Endothelial cell of umbilical vein (primary cell): ENCODE measurements around the gene SEZ6. TPM values are rescaled to one million over a fixed set of nuclear protein-coding genes. Genes with fewer than 3 reads are reported as not detected.

Source experiments
- BruUV-seq: library from RNA; stranded (reverse); fragments of 400-500 nt; replicated peaks from 2 replicates; lab custom pipeline; 2021; lab: Mats Ljungman, UMichigan
- CTCF ChIA-PET: fragments of 300-600, 350-600 bp; sonication (Branson Sonifier 250); formaldehyde crosslinking; loops from one replicate; lab custom pipeline; 2021; ENCODE audit warnings: antibody characterized with exemption, inconsistent platforms; lab: Charles Lee
- POLR2A ChIA-PET: fragments of 300-600, 350-600 bp; sonication (Branson Sonifier 250); formaldehyde crosslinking; loops from one replicate; lab custom pipeline; 2021; ENCODE audit warnings: antibody characterized with exemption, inconsistent platforms; lab: Charles Lee
- DNase-seq: peaks from one replicate; pipeline ENCODE4 v3.0.0-alpha.2; 2011; ENCODE audit warnings: low read depth, low spot score
- FAIRE-seq: peaks from 2 replicates; lab custom pipeline; 2011; peaks lifted over from hg19 to GRCh38; lab: Jason Lieb, UNC
- H2AFZ ChIP-seq: 2 replicates; pipeline ENCODE4 v1.6.0; 2012; ENCODE audit warnings: low read depth, low read length, control low read depth, inconsistent platforms
- H3K27ac ChIP-seq: 2 replicates; pipeline ENCODE4 v1.5.1; 2011; ENCODE audit warnings: low read depth, mild to moderate bottlenecking, control low read depth, low read length, moderate library complexity; ENCODE audit not compliant: insufficient read depth
- H3K27me3 ChIP-seq, 2 experiments: 2 replicates each; pipeline versions ENCODE4 v1.6.0 to v1.6.1; 2011; ENCODE audit warnings: low read length in 2 of 2, mixed read lengths in 1 of 2; ENCODE audit not compliant: control insufficient read depth in 2 of 2, insufficient read depth in 2 of 2
- H3K36me3 ChIP-seq, 2 experiments: 2 replicates in 1 of 2; 3 replicates in 1 of 2; pipeline ENCODE4 v1.5.1; 2011; ENCODE audit warnings: low read length in 2 of 2, mild to moderate bottlenecking in 1 of 2, moderate library complexity in 1 of 2; ENCODE audit not compliant: control insufficient read depth in 2 of 2, insufficient read depth in 2 of 2; ENCODE audit errors: extremely low read depth in 1 of 2
- H3K4me1 ChIP-seq: 3 replicates; pipeline ENCODE4 v1.5.1; 2011; ENCODE audit warnings: mild to moderate bottlenecking, low read length; ENCODE audit not compliant: control insufficient read depth, insufficient read depth; ENCODE audit errors: extremely low read depth
- H3K4me2 ChIP-seq: 2 replicates; pipeline ENCODE4 v1.6.1; 2011; ENCODE audit warnings: low read length, control low read depth, mixed read lengths; ENCODE audit not compliant: insufficient read depth
- H3K4me3 ChIP-seq, 3 experiments: fragments of 200-600 bp in 1 of 3; sonication (generic), shearing (Covaris generic) in 1 of 3; replicated peaks in 1 of 3; 2 replicates each; pipeline ENCODE4 v1.5.1; 2011 to 2016; ENCODE audit warnings: control low read depth in 3 of 3, low read length in 3 of 3, mild to moderate bottlenecking in 2 of 3, inconsistent platforms in 1 of 3, low read depth in 1 of 3, moderate library complexity in 1 of 3; ENCODE audit not compliant: insufficient read depth in 1 of 3
- H3K79me2 ChIP-seq: 2 replicates; pipeline ENCODE4 v1.6.0; 2012; ENCODE audit warnings: low read length, inconsistent platforms; ENCODE audit not compliant: control insufficient read depth, insufficient read depth
- H3K9ac ChIP-seq: replicated peaks from 2 replicates; pipeline ENCODE3; 2011; ENCODE audit warnings: low read length, control low read depth; ENCODE audit not compliant: insufficient read depth; ENCODE audit errors: extremely low read depth
- H3K9me1 ChIP-seq: replicated peaks from 3 replicates; pipeline ENCODE4 v1.6.0; 2011; ENCODE audit warnings: mild to moderate bottlenecking, low read length; ENCODE audit not compliant: control insufficient read depth, insufficient read depth; ENCODE audit errors: extremely low read depth
- H3K9me3 ChIP-seq: replicated peaks from 2 replicates; pipeline ENCODE4 v1.5.1; 2012; ENCODE audit warnings: low read length, inconsistent platforms; ENCODE audit not compliant: control insufficient read depth, insufficient read depth
- H4K20me1 ChIP-seq: replicated peaks from 2 replicates; pipeline ENCODE3; 2011; ENCODE audit warnings: mild to moderate bottlenecking, low read length; ENCODE audit not compliant: control insufficient read depth, insufficient read depth; ENCODE audit errors: extremely low read depth
- CTCF ChIP-seq, 2 donors: IDR thresholded peaks; 1 replicate in 1 of 2; 2 replicates in 1 of 2; pipeline ENCODE4 v1.5.1; 2011; ENCODE audit warnings: low read length in 2 of 2, mild to moderate bottlenecking in 2 of 2, moderate library complexity in 2 of 2, control low read depth in 1 of 2, inconsistent platforms in 1 of 2, low read depth in 1 of 2; ENCODE audit not compliant: insufficient read depth in 1 of 2; ENCODE audit errors: extremely low read depth in 1 of 2
- EZH2 ChIP-seq: IDR thresholded peaks from 2 replicates; pipeline ENCODE4 v1.6.1; 2012; ENCODE audit warnings: borderline replicate concordance, low read depth, mild to moderate bottlenecking, moderate library complexity, low read length, inconsistent platforms; ENCODE audit not compliant: severe bottlenecking
- FOS ChIP-seq: IDR thresholded peaks from 2 replicates; pipeline ENCODE4 v1.6.1; 2011; ENCODE audit warnings: mild to moderate bottlenecking, low read length, moderate library complexity, borderline replicate concordance; ENCODE audit not compliant: insufficient read depth
- GATA2 ChIP-seq: IDR thresholded peaks from 2 replicates; pipeline ENCODE4 v1.7.0; 2011; ENCODE audit warnings: low read depth, mild to moderate bottlenecking, moderate library complexity, mixed read lengths, low read length; ENCODE audit not compliant: insufficient read length, insufficient read depth
- JUN ChIP-seq: IDR thresholded peaks from 2 replicates; pipeline ENCODE4 v1.6.1; 2011; ENCODE audit warnings: borderline replicate concordance, low read depth; ENCODE audit not compliant: insufficient read length, insufficient read depth
- MAX ChIP-seq: IDR thresholded peaks from 2 replicates; pipeline ENCODE4 v1.6.1; 2011; ENCODE audit not compliant: insufficient read depth, insufficient read length
- MYC ChIP-seq: IDR thresholded peaks from one replicate; pipeline ENCODE4 v1.6.1; 2011; ENCODE audit warnings: mild to moderate bottlenecking, low read depth, low read length
- POLR2A ChIP-seq: IDR thresholded peaks from 2 replicates; pipeline ENCODE4 v1.6.1; 2012; ENCODE audit warnings: low read depth, mild to moderate bottlenecking, control low read depth, low read length
- POLR2AphosphoS5 ChIP-seq: IDR thresholded peaks from 2 replicates; pipeline ENCODE4 v1.6.1; 2012; ENCODE audit warnings: low read depth, mild to moderate bottlenecking, control low read depth, low read length, moderate library complexity; ENCODE audit not compliant: insufficient read depth
- dilution Hi-C: fragments of 300-500 bp; cut with MboI; formaldehyde crosslinking; loops from one replicate; pipeline ENCODE4 v1.15.0; 2019; ENCODE audit warnings: low sequenced_read_pairs; ENCODE audit not compliant: extremely low pct_ligation_motif_present
- intact Hi-C: fragments of 100-400 bp; cut with micrococcal nuclease; formaldehyde crosslinking; loops from one replicate; pipeline ENCODE4 v1.10.0; 2022
- polyA plus RNA-seq, 4 experiments: library from polyadenylated mRNA; depleted of rRNA in 3 of 4; stranded (reverse) in 3 of 4; unstranded in 1 of 4; fragments of >200 nt; gene quantifications; 2 replicates each; pipeline versions ENCODE4 v1.2.1 to v1.2.3, GENCODE V29; 2011 to 2012; ENCODE audit warnings: missing spikeins in 1 of 4
- total RNA-seq: library from RNA; stranded (reverse); gene quantifications from 2 replicates; pipeline ENCODE4 v1.2.3, GENCODE V29; 2021

SEZ6 gene
- total and polyA plus RNA-seq, 2 donors (not counting 3 experiments of a cell fraction or from before 2014, with no cell fraction given) = not detected

- FAIRE-seq (no peak), DNase-seq (no peak)
- Histone ChIP-seq H4K20me1 (no peaks in the 10 kb centered on the region), H3K4me3 (no peak overlapping the region), H2AFZ (no peak overlapping the region), H3K79me2 (no peaks in the 10 kb centered on the region), H3K27me3 (peaks cover 19 to 22% of the 10 kb centered on the region in 2 experiments), H3K4me2 (no peak overlapping the region), H3K4me1 (peaks cover 7% of the 10 kb centered on the region), H3K9me1 (no peaks in the 10 kb centered on the region), H3K36me3 (no peaks in the 10 kb centered on the region), H3K27ac (no peak overlapping the region), H3K9me3 (no peaks in the 10 kb centered on the region), H3K9ac (no peak overlapping the region)
- dilution Hi-C loops = no loop called here
- TF ChIP-seq MYC (no peak), POLR2A (no peak), GATA2 (no peak)
- intact Hi-C loops = no loop called here
- no TSS peak for BruUV-seq
- POLR2A ChIA-PET = no interaction called here
- CTCF ChIA-PET = no interaction called here
Observed at GRCh38 chr17:29046473-29046839, 40.6 kb upstream of the SEZ6 start.

- intact Hi-C loops = no loop called here
- Histone ChIP-seq H2AFZ (no peak overlapping the region), H3K4me3 (no peak overlapping the region), H3K36me3 (no peaks in the 10 kb centered on the region), H3K4me2 (no peak overlapping the region), H3K9me1 (no peaks in the 10 kb centered on the region), H3K27me3 (peaks cover 19 to 22% of the 10 kb centered on the region in 2 experiments), H3K79me2 (no peaks in the 10 kb centered on the region), H3K9ac (no peak overlapping the region), H3K27ac (no peak overlapping the region), H4K20me1 (no peaks in the 10 kb centered on the region), H3K4me1 (peaks cover 7% of the 10 kb centered on the region), H3K9me3 (no peaks in the 10 kb centered on the region)
- FAIRE-seq (no peak), DNase-seq (no peak)
- no TSS peak for BruUV-seq
- dilution Hi-C loops = no loop called here
- TF ChIP-seq POLR2AphosphoS5 (no peak), GATA2 (no peak), FOS (no peak), JUN (no peak), CTCF (IDR thresholded peaks at IDR 0.05; ENCODE audit: extremely low read depth in 1 of 2, insufficient read depth in 1 of 2, low read depth in 1 of 2, low read length in 2 of 2) (no peak), MYC (no peak), EZH2 (no peak), MAX (no peak), POLR2A (no peak)
- ChIA-PET CTCF (no interaction called here), POLR2A (no interaction called here)
Observed at GRCh38 chr17:29045734-29046472, 40.1 kb upstream of the SEZ6 start.
